HepG2 (cell line): ENCODE results near the gene NUDCD3.

Experiments
- BCL3 ChIP-seq: sonication (generic); formaldehyde crosslinking; IDR thresholded peaks from 2 replicates; pipeline ENCODE4 v1.5.1; 2020; ENCODE audit warnings: mild to moderate bottlenecking, missing genetic modification reagents, moderate library complexity
- EZH2 ChIP-seq: conservative IDR thresholded peaks from 2 replicates; pipeline ENCODE4 v1.6.1; 2012; ENCODE audit warnings: mild to moderate bottlenecking, low read depth, low read length, moderate library complexity
- POLR2A ChIP-seq, 2 experiments: IDR thresholded peaks; 2 replicates each; pipeline ENCODE4 v1.6.1; 2011; ENCODE audit warnings: low read depth in 2 of 2, low read length in 2 of 2, mild to moderate bottlenecking in 1 of 2, moderate library complexity in 1 of 2; ENCODE audit not compliant: insufficient read depth in 1 of 2
- POLR2AphosphoS5 ChIP-seq: IDR thresholded peaks from 2 replicates; pipeline ENCODE4 v1.6.1; 2012; ENCODE audit warnings: low read depth, low read length
- SP1 ChIP-seq, 2 experiments: fragments of 450-650 bp in 1 of 2; sonication (generic) in 1 of 2; formaldehyde crosslinking in 1 of 2; IDR thresholded peaks; 2 replicates each; pipeline versions ENCODE4 v1.4.0 to v1.6.1; 2016 to 2020; ENCODE audit warnings: missing genetic modification reagents in 1 of 2
- ZFY ChIP-seq: sonication (generic); formaldehyde crosslinking; IDR thresholded peaks from 2 replicates; pipeline ENCODE4 v1.4.0; 2020; ENCODE audit warnings: missing genetic modification reagents
- ZNF224 ChIP-seq: sonication (generic); formaldehyde crosslinking; IDR thresholded peaks from 2 replicates; pipeline ENCODE4 v1.5.0; 2020; ENCODE audit warnings: mild to moderate bottlenecking, missing genetic modification reagents

GRCh38 chr7:44353668-44354067 is 136.8 kb downstream of the NUDCD3 start:
- TF ChIP-seq EZH2 (no peak), POLR2A (IDR thresholded peaks at IDR 0.05; ENCODE audit: insufficient read depth in 1 of 2, low read depth in 2 of 2, low read length in 2 of 2) (no peak), BCL3 (CRISPR knock-in tag) (no peak), ZFY (CRISPR knock-in tag) (no peak), SP1 (IDR thresholded peaks at IDR 0.05) (no peak), SP1 (CRISPR knock-in tag; IDR thresholded peaks at IDR 0.05) (no peak), POLR2AphosphoS5 (no peak), ZNF224 (no peak)
